OCI-M2 (cell line): ENCODE results near the gene PDE4B.
"Not testable (repeated sequence)": the region's sequence is repeated elsewhere in the genome, so short reads cannot be mapped to it uniquely, and the experiment has no call there.

Experiments
- DNase-seq: peaks from one replicate; lab custom pipeline; 2025; ENCODE audit not compliant: unreplicated experiment; lab: John Stamatoyannopoulos, UW

PDE4B gene

DNA sequence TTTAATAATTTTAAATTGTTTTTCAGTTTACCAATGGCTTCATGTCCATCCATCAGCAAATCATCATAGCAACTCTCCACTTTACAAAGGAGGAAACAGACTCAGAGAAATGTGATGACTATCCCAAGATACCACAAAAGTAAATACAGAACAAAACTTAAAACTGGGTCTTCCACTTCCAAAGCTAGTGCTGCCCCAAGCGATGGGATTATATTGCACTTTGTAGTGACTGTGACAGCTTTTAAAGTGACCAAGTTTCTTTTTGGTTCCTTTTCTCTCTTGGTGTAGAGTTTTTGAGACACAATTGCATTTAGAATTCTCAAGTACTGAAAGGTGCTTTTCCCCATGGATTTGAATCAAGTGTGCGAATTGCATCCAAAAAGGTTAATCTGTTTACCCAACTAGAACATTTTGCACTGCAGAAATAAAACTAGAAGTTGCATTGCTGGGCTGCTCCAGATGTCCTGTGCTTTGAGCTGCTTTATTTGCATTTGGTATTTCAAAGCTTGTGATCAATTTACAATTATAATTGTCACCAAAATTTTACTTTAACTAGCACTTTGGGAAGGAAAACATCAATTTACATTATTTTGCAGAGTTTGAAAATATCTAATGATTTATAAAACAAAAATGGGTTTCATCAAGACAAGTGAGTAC is 320.2 kb downstream of the PDE4B start:
- DNase-seq: no peak

DNA sequence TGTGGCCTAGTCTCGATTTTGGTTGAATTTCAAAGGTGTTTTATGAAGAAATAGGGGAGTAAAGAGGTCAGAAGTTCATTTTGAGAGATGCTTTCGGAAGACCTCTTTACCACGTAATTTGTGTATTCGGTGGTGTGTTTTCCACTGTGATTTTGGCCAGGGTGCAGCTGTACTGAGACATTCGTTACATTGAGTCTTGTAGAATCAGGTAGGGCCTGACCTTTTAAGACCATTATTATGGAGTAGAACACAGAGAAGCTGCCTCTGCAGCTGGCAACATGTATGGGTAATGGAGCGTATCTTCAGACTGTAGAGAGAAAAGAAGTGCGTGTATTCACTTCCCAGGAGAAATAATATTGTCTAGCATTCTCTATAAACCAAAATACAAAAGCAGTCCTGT is 326.5 kb downstream of the PDE4B start:
- no peak for DNase-seq

DNA sequence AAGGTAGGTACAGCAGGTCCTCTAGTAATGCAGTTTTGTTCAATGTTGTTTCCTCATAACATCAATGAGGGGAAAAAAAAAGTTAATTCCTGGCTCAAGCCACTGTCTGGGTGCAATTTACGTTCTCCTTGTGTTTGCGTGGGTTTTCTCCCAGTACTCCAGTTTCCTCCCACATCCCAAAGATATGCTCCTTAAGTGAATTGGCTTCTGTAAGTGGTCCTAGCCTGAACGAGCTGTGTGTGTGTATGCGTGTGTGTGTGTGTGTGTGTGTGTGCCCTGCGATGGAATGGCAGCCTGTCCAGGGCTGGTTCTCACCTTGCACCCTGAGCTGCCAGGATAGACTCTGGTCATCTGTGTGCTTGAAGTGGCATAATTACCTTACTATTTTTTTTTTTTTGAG is 332.0 kb downstream of the PDE4B start:
- no peak for DNase-seq

DNA sequence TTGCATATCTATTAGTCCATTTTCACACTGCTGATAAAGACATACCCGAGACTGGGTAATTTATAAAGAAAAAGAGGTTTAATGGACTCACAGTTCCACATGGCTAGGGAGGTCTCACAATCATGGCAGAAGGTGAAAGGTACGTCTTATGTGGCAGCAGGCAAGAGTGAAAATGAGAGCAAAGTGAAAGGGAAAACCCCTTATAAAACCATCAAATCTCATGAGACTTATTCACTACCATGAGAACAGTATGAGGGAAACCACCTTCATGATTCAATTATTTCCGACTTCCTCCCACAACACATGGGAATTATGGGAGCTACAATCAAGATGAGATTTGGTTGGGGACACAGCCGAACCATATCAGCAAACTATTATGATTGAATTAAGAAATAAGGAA is 335.9 kb downstream of the PDE4B start:
- not testable (repeated sequence) for DNase-seq

DNA sequence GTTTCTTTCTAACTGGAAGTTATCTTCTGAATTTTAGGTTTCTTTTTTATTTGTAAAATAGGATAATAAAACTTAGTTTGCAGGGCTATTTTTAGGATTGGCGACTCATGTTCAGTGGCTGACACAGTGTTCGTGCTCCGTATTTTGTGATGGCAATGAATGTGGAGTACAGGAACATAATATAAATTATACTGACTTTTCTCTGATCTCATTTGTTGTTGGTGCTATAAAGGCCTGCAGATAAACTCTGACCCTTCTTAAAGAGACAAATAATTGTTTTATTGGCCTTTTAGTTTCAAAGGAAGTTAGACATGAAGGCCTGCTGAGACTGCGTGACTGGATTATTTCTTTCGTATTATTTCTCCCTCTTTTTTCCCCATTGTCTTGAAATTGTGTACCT is 339.6 kb downstream of the PDE4B start:
- DNase-seq: no peak

DNA sequence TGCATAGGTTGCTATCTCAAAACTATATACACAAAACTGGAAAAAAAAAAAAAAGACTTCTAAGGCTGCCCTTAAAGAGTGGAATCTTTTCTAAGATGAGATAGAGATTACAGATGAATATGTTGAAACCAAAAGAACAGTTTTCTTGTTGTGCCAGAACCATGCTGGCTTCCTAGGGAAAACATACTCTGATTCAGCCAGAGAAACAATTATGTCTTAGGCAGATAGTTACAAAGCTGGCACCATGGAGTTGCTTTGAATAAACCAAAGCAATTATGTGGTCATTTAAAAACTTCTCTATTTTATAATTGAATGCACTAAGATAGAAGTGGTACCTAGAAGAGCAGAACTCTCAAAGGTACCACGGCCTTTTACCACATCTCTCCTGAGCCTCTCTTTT is 341.3 kb downstream of the PDE4B start:
- no peak for DNase-seq

DNA sequence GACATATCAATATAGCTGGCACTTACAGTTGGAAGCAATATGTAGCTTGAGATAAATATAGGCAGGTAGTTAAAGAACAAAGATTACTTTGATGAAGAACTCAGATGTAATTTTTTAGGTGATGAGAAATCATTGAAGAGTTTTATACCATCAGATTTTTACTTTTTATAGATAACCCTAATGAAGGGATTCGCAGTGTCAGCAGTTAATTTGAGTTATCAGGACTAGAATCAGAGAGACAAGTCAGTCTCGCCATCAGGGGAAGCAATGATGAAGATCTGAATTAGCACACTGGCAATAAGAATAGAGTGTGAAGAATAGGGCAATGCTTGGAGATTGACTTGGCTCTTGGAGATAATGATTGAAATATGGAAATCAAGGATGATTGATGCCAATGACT is 342.5 kb downstream of the PDE4B start:
- no peak for DNase-seq

DNA sequence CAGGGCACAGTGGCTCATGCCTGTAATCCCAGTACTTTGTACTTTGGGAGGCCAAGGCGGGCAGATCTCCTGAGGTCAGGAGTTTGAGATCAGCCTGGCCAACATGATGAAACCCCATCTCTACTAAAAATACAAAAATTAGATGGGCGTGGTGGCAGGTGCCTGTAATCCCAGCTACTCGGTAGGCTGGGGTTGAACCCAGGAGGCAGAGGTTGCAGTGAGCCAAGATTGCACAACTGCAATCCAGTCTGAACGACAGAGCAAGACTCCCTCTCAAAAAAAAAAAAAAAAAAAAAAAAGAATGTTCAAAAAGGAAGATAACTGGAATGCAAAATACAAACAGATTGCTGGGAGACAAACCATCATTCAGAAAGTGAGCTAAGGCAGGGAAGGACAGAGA is 343.7 kb downstream of the PDE4B start:
- not testable (repeated sequence) for DNase-seq

DNA sequence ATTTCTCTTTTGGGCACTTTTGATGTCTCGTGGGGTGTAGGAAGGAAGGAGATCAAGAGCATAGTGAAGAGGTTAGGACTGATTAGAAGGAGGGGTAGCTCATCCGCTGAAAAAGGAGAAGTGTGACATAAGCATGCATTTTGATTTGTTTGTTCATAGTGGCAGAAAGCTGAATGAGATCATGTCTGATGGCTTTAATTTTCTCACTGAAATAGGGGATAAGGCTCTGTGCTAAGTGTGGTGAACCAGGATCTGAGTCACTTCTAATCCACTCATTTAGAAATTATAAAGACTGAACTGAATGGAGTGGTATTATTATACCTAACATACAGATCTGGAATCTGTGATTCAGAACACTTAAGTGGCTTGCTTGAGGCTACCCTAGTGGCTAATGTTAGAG is 344.5 kb downstream of the PDE4B start:
- DNase-seq: no peak

DNA sequence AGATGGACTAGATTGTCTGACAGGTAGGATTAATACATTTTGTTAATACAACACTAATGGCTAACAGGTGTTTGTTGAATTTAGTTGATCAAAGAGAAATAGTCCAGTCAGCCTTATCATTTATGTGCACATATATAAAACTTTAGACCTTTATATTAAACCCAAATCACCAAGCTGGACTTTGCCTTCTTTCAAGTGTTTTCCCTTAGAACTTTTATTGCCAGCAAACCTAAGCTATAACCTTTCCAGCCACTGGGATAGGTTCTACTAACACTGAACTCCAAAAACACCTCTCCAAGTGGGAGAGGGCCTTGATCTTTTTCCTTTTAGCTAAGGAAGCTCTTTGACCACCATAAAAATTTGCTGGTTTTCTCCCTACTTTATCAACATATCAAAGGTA is 345.9 kb downstream of the PDE4B start:
- no peak for DNase-seq

DNA sequence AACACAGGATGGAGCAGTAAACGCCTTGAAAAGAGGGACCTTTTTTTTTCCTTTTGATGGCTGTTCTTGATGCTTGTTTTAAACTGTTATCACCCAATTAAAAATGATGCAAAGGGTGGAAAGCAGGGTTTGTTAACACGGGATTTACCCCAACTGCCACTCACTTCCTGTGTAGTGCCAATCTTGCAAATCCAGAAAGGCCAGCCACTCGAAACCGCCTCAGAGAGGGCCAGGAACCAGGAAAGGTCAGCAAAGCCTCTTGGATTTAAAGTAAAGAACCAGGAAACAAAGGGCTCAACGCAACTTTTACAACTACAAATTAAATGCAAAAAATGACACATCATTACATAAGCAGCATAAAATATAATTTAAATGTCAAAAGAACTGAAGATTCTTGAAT is 347.4 kb downstream of the PDE4B start:
- no peak for DNase-seq

DNA sequence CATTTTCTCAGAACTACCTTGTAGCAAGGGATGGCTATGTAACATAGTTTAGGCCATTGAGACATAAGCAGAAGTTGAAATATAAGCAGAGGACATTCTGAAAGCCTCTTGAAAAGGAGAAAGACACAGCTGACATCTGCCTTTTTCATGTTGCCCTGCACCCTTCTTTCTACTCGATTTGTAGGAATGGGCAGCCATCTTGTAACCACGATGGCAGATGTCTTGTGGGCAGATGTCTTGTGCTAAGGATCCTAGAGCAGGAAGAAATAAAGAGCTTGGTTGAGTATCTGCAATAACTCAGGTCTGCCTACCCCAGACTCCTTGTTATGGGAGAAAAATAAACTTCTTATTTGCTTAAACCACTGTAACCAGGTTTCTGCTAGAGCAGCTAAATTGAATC is 351.0 kb downstream of the PDE4B start:
- no peak for DNase-seq

DNA sequence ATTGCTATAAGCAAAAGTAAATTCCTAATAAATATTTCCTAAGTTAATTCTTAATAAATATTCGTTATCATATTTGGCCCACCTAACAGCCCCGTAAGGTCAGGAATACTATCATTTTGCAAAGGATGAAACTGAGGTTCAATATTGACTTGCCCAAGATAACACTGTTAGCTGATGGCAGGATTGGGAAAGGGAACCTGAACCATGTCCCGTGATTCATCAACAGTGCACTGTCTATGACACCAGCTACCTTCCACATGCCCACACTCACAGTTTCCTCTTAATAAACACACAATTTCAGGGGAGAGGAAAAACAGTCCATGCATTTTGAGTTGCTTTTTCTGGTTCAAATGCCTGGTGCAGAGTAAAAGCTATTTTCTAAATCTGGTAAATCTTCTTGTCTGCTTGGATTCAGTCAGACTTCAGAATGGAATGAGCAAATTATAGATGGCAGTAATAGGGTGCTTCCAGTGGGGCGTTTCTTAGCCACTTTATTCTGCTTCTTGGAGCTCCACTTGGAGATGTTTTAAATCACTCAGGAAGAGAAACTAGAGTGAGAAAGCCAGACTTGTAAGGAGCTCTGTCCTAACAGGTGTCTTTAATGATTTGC is 354.6 kb downstream of the PDE4B start:
- no peak for DNase-seq

DNA sequence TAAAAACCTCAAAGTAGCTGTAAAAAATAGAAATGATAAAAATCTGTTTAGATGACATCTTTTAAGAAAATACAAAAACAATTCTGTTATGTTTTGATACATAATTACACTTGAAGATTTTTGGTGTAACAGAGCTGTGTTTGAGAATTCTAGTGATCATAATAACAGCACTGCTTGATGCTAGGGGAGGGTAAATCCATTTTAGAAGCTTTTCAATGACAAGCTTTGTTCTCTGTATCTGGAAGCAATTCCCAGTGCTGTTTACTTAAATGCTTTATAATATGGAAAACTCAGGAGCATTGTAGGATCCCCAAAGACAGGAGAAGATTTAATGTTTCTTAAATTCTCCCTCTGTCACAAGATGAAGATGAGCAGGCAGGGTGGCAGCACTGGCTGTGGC is 359.3 kb downstream of the PDE4B start:
- DNase-seq: no peak

DNA sequence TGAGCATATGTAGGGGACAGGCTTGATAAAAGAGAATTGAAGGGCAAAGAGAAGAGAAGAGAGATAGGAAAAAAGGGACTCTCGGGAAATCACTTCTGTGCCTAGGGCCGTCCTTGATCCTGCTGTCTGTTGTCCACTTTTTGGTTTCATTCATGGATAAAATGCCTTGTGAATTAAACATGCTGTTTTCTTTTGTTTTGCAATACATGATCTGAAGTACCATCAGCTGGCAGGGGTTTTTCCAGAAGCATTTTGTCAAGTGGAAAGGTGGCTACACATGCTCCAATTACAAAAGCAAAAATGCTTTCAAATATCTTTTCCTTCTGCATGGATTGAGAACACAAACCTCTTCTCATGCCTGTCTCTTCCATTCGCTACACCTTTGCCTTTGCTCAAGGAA is 361.7 kb downstream of the PDE4B start:
- DNase-seq: no peak

DNA sequence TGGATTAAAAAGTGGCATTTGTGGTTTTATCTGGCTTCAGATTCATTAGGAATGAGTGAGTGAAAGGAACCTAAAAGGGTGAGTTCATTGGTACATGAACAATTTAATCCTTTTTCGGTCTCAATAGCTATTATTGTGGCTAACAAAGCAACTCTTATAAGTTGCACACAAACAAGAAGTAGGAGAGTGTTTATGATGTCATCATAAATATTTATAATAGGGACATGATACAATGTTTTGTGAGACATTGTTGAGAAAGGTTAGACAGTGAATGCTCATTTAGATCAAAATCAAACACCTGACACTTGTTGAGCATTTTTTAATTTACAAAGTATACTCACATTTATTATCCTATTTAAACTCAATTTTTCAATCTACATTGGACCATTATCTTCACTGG is 363.4 kb downstream of the PDE4B start:
- DNase-seq: no peak

DNA sequence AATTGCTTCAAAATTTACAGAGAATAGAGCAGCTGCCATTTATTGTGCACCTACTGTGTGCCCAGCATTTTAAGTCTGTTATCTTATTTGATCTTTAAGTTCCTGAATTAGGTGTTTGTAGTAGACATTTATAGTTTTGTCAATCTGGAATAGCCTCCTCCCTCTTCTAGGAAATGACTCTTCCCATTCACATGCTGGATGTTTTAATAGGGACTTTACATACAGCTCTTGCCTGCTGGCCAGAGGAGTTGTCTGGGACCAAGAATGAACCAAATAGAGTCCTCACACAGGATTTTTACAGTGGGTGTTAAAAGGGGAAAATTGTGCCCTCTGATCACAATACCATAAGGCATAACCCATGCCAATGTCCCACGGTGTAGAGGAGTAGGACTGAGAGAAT is 367.1 kb downstream of the PDE4B start:
- no peak for DNase-seq

DNA sequence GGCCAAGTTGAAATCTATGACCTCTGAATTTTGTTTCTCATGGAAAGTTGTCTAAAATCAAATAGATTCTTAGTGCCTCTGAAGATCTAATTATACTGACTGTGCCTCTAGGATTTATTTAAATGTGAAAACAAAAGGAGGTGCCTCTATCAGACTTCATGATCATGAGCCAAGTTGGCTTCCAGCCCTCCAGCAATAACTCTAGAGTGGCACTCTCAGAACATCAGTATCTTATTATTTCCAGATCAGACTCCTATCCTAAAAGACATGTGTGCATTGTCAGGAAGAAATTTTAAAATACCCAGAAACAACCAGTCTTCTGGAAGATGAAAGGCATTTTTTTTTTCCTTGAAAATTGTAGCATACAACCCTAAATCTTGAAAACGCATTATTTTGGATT is 368.0 kb downstream of the PDE4B start:
- DNase-seq: no peak

DNA sequence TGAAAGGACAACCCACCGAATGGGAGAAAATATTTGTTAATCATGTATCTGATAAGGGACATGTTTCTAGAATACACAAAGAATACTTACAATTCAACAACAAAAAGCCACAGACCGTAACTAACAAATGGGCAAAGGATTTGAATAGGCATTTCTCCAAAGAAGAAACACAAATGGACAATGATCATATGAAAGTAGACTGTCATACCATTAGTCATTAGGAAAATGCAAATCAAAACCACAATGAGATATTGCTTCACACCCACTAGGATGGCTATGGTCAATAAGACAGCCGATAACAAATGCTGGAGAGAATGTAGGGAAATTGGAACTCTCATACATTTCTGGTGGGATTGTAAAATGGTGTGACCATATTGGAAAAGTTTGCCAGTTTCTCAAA is 374.1 kb downstream of the PDE4B start:
- no peak for DNase-seq

DNA sequence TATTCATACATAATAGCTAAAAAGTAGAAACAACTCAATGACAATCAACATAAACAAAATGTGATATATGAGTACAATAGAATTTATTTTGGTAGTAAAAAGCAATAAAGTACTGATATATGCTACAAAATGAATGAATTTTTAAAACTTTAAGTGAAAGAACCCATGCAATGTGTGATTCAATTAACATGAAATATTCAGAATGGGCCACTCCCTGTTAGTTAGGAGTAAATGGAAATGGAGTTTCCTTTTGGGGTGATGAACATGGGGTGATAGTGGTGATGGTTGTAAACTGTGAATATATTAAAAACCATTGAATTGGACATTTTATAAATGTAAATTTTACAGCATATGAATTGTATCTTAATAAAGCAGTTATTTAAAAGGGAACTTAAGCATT is 374.6 kb downstream of the PDE4B start:
- no peak for DNase-seq

DNA sequence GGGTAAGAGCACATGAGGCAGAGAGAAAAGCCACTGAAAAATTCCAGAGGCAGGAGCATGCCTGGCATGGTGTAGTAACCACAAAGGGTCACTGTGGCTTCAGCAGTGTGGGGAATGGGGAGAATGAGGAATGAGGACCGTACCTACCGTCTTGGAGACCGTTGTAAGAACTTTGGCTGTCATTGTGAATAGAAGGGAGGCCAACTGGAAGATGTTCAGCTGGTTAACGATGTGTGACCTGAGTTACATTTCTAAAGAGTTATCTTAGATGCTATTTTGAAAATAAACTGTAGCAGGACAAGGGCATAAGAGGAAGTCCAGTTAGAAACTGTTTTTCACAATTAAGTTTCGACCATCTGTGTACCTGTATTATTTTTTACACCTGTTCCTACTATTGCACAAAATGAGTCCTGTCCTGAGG is 375.8 kb downstream of the PDE4B start:
- DNase-seq: no peak

DNA sequence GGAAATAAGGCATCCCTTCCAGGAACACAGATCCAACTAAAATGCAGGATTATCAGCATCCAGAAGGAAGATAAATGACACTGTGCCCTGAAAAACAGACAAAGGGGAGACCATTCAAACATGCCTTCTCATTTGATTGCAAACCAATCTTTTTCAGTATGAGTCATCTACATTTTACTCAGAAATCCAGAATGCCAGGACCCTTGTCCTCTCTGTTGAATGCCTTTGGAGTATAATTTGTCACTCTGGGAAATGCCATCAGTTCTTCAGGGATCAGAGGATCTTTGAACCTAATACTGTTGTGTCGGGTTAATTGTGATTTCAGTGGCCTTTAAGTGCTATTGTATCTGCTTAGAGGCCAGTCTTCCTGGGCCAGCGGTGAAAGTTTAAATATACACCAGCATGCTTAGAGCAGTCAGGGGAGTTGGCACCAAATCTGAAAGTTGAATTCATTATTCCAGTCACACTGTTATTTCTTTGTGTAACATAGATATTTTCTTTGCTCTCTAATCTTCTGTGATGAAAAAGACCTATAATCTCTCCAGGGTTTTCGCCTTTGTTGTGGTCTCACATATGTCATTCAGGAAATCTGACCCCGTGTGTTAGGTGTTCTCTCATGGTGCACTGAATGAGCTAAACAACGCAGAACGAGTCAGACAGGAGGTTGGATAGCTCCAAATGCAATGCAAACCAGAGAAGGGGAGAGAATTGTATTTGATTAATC is 376.4 kb downstream of the PDE4B start:
- no peak for DNase-seq

DNA sequence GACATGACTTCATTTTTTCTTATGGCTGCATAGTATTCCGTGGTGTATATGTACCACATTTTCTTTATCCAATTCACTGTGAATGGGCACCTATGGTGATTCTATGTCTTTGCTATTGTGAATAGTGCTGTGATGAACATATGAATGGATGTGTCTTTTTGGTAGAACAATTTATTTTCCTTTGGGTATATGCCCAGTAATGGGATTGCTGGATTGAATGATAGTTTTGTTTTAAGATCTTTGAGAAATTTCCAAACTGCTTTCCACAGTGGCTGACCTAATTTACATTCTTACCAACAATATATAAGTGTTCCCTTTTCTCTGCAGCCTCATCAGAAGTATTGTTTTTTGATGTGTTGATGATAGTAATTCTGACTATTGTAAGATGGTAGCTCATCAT is 379.6 kb downstream of the PDE4B start:
- DNase-seq: no peak
